Fibroblast of lung (primary cell): ENCODE data around the gene RHOT2.

Experiments
- CTCF ChIP-seq, 2 donors: IDR thresholded peaks in 1 of 2; conservative IDR thresholded peaks in 1 of 2; 1 replicate in 1 of 2; 2 replicates in 1 of 2; pipeline ENCODE4 v1.5.1; 2011 to 2012; ENCODE audit warnings: low read length in 2 of 2, control low read depth in 1 of 2, inconsistent platforms in 1 of 2, low read depth in 1 of 2, mild to moderate bottlenecking in 1 of 2
- EZH2 ChIP-seq: IDR thresholded peaks from 2 replicates; pipeline ENCODE4 v1.5.1; 2012; ENCODE audit warnings: low read length, control low read depth, mild to moderate bottlenecking; ENCODE audit errors: missing control alignments

- no peak for TF ChIP-seq CTCF (conservative IDR thresholded peaks at IDR 0.05 in 1 of 2, IDR thresholded peaks at IDR 0.05 in 1 of 2; ENCODE audit: low read depth in 1 of 2, low read length in 2 of 2)
- TF ChIP-seq EZH2 = no peak
Measured at GRCh38 chr16:648781-649589, 18.9 kb upstream of the RHOT2 start, which contains the start of gene WDR90.
